Measurements from ENCODE around the gene NUDT4B. TPM values are rescaled to one million over a fixed set of nuclear protein-coding genes. Genes with fewer than 3 reads are reported as not detected.
"Not testable (repeated sequence)": the region's sequence is repeated elsewhere in the genome, so short reads cannot be mapped to it uniquely, and the experiment has no call there.

Gene NUDT4B
- total and polyA plus RNA-seq, 8 donors = 0.32 to 2.5 (median 0.90) TPM; not detected in 1

DNA sequence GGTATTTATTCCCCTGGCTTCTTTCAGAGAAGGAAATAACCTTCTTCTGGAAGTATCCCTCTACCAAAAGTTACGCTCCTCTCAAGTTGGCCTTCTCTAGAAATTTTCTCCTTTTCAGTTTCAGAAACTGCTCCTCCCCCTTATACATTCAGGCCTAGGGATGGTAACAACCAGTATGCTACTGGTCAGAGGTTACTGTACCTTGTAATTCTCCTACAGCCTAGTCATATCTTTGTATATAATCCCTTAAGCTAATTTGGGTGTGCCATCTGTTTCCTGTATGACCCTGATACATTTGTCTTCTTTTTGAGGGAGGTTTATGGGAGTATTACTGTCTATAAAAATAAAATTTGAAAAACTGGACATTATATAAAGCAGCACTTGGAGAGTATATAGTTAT lies 29.1 kb downstream of the NUDT4B start:
- H3K27ac ChIP-seq; ATAC-seq; H3K4me1 ChIP-seq; intact Hi-C loops (cut with DNase I); H3K4me3 ChIP-seq; H3K9me3 ChIP-seq; H3K27me3 ChIP-seq; H3K36me3 ChIP-seq; DNase-seq: not testable (repeated sequence)

DNA sequence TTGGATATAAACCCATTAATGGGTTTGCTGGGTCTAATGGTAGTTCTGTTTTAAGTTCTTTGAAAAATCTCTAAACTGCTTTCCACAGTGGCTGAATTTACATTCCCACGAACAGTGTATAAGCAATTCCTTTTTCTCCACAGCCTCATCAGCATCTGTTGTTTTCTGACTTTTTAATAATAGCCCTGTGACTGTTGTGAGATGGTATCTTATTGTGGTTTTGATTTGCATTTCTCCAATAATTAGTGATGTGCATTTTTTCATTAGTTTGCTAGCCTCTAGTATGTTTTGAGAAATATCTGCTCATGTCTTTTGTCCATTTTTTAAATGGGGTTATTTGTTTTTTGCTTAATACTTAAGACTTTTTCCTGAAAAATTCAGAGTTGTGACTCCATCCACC lies 31.8 kb downstream of the NUDT4B start:
- H3K36me3 ChIP-seq; DNase-seq; H3K27ac ChIP-seq; intact Hi-C loops (cut with DNase I); H3K4me3 ChIP-seq; ATAC-seq; H3K27me3 ChIP-seq; H3K4me1 ChIP-seq; H3K9me3 ChIP-seq: not testable (repeated sequence)

DNA sequence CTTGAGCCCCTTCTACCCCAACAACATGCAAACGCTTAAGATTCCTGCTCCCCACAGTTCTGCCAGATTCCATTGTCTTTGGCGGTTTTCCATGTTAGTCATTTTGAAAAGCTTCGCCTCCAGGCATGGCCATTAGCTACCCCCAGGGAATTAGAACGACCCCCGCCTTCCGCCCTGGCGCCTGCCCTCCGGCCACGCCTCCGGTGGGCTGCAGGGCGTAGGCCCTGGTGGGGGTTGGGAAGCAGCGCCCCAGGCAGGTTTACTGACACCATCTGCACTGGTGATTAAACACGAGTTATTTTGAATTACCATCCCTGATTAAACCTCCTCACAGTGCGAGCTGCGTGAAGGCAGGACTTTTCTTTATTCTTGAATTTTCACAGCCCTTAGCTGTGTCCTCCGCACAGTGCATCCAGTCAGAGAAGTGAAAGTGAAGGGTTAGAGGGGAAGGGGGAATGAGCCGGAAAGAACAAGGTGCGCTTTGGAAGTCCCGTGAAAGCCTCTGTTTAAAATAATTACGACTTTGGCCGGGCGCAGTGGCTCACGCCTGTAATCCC lies 43.0 kb downstream of the NUDT4B start:
- H3K27ac ChIP-seq; H3K4me1 ChIP-seq; H3K4me3 ChIP-seq; H3K27me3 ChIP-seq; DNase-seq; intact Hi-C loops (cut with DNase I); H3K36me3 ChIP-seq; H3K9me3 ChIP-seq: not testable (repeated sequence)
- peak; percentile 75 for ATAC-seq

DNA sequence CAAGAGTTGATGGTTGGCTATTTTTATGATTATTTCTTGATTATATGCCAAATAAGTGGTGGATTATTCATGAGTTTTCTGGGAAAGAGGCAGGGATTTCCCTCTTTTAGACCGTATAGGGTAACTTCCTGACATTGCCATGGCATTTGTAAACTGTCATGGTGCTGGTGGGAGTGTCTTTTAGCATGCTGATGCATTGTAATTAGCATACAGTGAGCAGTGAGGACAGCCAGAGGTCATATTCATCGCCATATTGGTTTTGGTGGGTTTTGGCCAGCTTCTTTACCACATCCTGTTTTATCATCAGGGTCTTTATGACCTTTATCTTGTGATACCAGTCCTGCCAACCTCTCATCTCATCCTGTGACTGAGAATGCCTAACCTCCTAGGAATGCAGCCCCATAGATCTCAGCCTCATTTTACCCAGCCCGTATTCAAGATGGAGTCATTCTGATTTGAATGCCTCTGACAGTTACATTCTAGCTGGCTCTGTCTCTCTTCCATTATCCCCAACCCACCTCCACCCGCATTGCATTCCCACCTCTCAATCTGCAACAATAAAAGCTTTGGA lies 45.3 kb downstream of the NUDT4B start:
- ATAC-seq; H3K4me3 ChIP-seq; H3K4me1 ChIP-seq; H3K27ac ChIP-seq; H3K27me3 ChIP-seq; H3K36me3 ChIP-seq; H3K9me3 ChIP-seq; DNase-seq; intact Hi-C loops (cut with DNase I): not testable (repeated sequence)

Other genes with a start within 250 kb of the NUDT4B start
- 10 to 100 TPM; 16.8 to 18.5 TPM for gene NBPF14, start 152.8 kb upstream of the NUDT4B start, total RNA-seq
- 10 to 100 TPM; 18.8 to 21.6 (median 19.6) TPM for gene NBPF14, start 152.8 kb upstream of the NUDT4B start, polyA plus RNA-seq (ENCODE audit: insufficient read length in 6 of 6)
- 100 to 1,000 TPM; 132 to 139 TPM for gene PDE4DIP, start 95.7 kb downstream of the NUDT4B start, total RNA-seq
- gene PDE4DIP, start 95.7 kb downstream of the NUDT4B start, polyA plus RNA-seq (ENCODE audit: insufficient read length in 6 of 6) = 10 to 100 TPM; 46.3 to 79.0 (median 53.0) TPM